NCI-H2227 (cell line): ENCODE measurements around the gene TIRAP.
"Not testable (repeated sequence)": the region's sequence is repeated elsewhere in the genome, so short reads cannot be mapped to it uniquely, and the experiment has no call there.

Source experiments
- DNase-seq: peaks from one replicate; lab custom pipeline; 2025; ENCODE audit not compliant: unreplicated experiment; lab: John Stamatoyannopoulos, UW

The TIRAP gene

GRCh38 chr11:126282361-126282735 lies 545 bp upstream of the TIRAP start:
- DNase-seq = peak; percentile 38

- no peak for DNase-seq
These were observed 1.9 kb downstream of the TIRAP start for GRCh38 chr11:126284829-126285228.

GRCh38 chr11:126288237-126288636 lies 5.3 kb downstream of the TIRAP start:
- DNase-seq = no peak

- no peak for DNase-seq
These were observed 8.0 kb downstream of the TIRAP start for GRCh38 chr11:126290887-126291286.

GRCh38 chr11:126293726-126294125 lies 10.8 kb downstream of the TIRAP start:
- no peak for DNase-seq

- DNase-seq = no peak
These were observed 14.1 kb downstream of the TIRAP start for GRCh38 chr11:126297004-126297403.

GRCh38 chr11:126303623-126304456 lies 20.9 kb downstream of the TIRAP start, which contains the start of gene DCPS:
Gene DCPS (plus strand): TSS chr11:126304060. CDS start chr11:126304081, 21 bp downstream.
- peak; percentile 85 for DNase-seq

- peak; percentile 38 for DNase-seq
These were observed 21.7 kb downstream of the TIRAP start for GRCh38 chr11:126304457-126305075.

- no peak for DNase-seq
These were observed 22.8 kb downstream of the TIRAP start for GRCh38 chr11:126305699-126306098.

GRCh38 chr11:126307706-126308105 lies 24.8 kb downstream of the TIRAP start:
- peak; percentile 56 for DNase-seq

GRCh38 chr11:126308271-126308671 lies 25.4 kb downstream of the TIRAP start:
- no peak for DNase-seq

- DNase-seq = not testable (repeated sequence)
These were observed 25.9 kb downstream of the TIRAP start for GRCh38 chr11:126308771-126309170.

GRCh38 chr11:126310200-126310991 lies 27.5 kb downstream of the TIRAP start:
- DNase-seq = peak; percentile 68

- no peak for DNase-seq
These were observed 28.1 kb downstream of the TIRAP start for GRCh38 chr11:126310992-126311310.

GRCh38 chr11:126311401-126312291 lies 28.8 kb downstream of the TIRAP start:
- no peak for DNase-seq

- DNase-seq = no peak
These were observed 30.1 kb downstream of the TIRAP start for GRCh38 chr11:126312961-126313360.

GRCh38 chr11:126313826-126314225 lies 30.9 kb downstream of the TIRAP start:
- no peak for DNase-seq

- no peak for DNase-seq
These were observed 34.5 kb downstream of the TIRAP start for GRCh38 chr11:126317432-126317755.

GRCh38 chr11:126317756-126318573 lies 35.1 kb downstream of the TIRAP start:
- DNase-seq = peak; percentile 55
